SJSA1 (cell line): ENCODE measurements around the gene ALDH3A1. TPM values are rescaled to one million over a fixed set of nuclear protein-coding genes. Genes with fewer than 3 reads are reported as not detected.

ENCODE experiments used
- DNase-seq, 2 experiments: peaks; one replicate each; pipeline ENCODE4 v3.0.0-alpha.2; 2015 to 2020; ENCODE audit warnings: low spot score in 2 of 2, low read depth in 1 of 2
- H3K27ac ChIP-seq: fragments of 250-450 bp; sonication (Bioruptor Pico); 2 replicates; pipeline ENCODE4 v1.5.1; 2020; ENCODE audit warnings: mild to moderate bottlenecking, moderate library complexity
- H3K27me3 ChIP-seq: fragments of 250-450 bp; sonication (Bioruptor Pico); replicated peaks from 2 replicates; pipeline ENCODE4 v1.5.1; 2020; ENCODE audit warnings: mild to moderate bottlenecking, moderate library complexity
- H3K36me3 ChIP-seq: fragments of 250-450 bp; sonication (Bioruptor Pico); 2 replicates; pipeline ENCODE4 v1.5.1; 2020; ENCODE audit warnings: mild to moderate bottlenecking
- H3K4me1 ChIP-seq: fragments of 250-450 bp; sonication (Bioruptor Pico); replicated peaks from 2 replicates; pipeline ENCODE4 v1.6.1; 2021; ENCODE audit warnings: mild to moderate bottlenecking
- H3K4me3 ChIP-seq: fragments of 250-450 bp; sonication (Bioruptor Pico); 2 replicates; pipeline ENCODE4 v1.5.1; 2020; ENCODE audit warnings: mild to moderate bottlenecking
- H3K9me3 ChIP-seq: fragments of 250-450 bp; sonication (Bioruptor Pico); replicated peaks from 2 replicates; pipeline ENCODE4 v1.5.1; 2020; ENCODE audit warnings: mild to moderate bottlenecking
- total RNA-seq: library from RNA; depleted of rRNA; stranded (reverse); fragments of >200 nt; shearing (Covaris generic); gene quantifications from 2 replicates; pipeline ENCODE4 v1.2.3, GENCODE V29; 2014; rRNA removed

ALDH3A1 gene
- total RNA-seq: not detected in 2 replicates

GRCh38 chr17:19747829-19748806 is at the start of gene ALDH3A1:
TSS of gene ALDH3A1 (minus strand) at chr17:19748298. CDS start at chr17:19745129, 3,169 bp downstream.
- DNase-seq: no peak
- H3K9me3 ChIP-seq: no peaks in the 10 kb centered on the region
- no peak within 1 kb of the TSS for H3K4me3 ChIP-seq
- no peak within 1 kb of the TSS for H3K27ac ChIP-seq
- H3K36me3 ChIP-seq: no peaks in the 10 kb centered on the region
- H3K27me3 ChIP-seq: no peaks in the 10 kb centered on the region
- H3K4me1 ChIP-seq: peaks cover 9% of the 10 kb centered on the region

- H3K9me3 ChIP-seq: no peaks in the 10 kb centered on the region
- no peak for DNase-seq
- H3K4me3 ChIP-seq: no peak overlapping the region
- H3K4me1 ChIP-seq: no peaks in the 10 kb centered on the region
- H3K27ac ChIP-seq: no peak overlapping the region
- no peaks in the 10 kb centered on the region for H3K27me3 ChIP-seq
- H3K36me3 ChIP-seq: peaks cover 12% of the 10 kb centered on the region
Observed at GRCh38 chr17:19796457-19796856, 48.4 kb upstream of the ALDH3A1 start.

GRCh38 chr17:19791918-19792550 is 43.9 kb upstream of the ALDH3A1 start:
- Histone ChIP-seq H3K27me3 (no peaks in the 10 kb centered on the region), H3K27ac (no peak overlapping the region), H3K9me3 (no peaks in the 10 kb centered on the region), H3K36me3 (peaks cover 10% of the 10 kb centered on the region), H3K4me1 (no peaks in the 10 kb centered on the region), H3K4me3 (no peak overlapping the region)
- DNase-seq: no peak

- no peak for DNase-seq
- Histone ChIP-seq H3K9me3 (no peaks in the 10 kb centered on the region), H3K4me3 (no peak overlapping the region), H3K27ac (no peak overlapping the region), H3K36me3 (no peaks in the 10 kb centered on the region), H3K4me1 (no peaks in the 10 kb centered on the region), H3K27me3 (no peaks in the 10 kb centered on the region)
Observed at GRCh38 chr17:19787733-19788357, 39.7 kb upstream of the ALDH3A1 start.

- Histone ChIP-seq H3K27ac (no peak overlapping the region), H3K9me3 (no peaks in the 10 kb centered on the region), H3K4me1 (no peaks in the 10 kb centered on the region), H3K36me3 (no peaks in the 10 kb centered on the region), H3K4me3 (no peak overlapping the region), H3K27me3 (no peaks in the 10 kb centered on the region)
- DNase-seq: no peak
Observed at GRCh38 chr17:19785854-19786253, 37.8 kb upstream of the ALDH3A1 start.

- Histone ChIP-seq H3K4me1 (no peaks in the 10 kb centered on the region), H3K36me3 (peaks cover under 1% of the 10 kb centered on the region; the same call in 1 of the 2 replicates), H3K27me3 (no peaks in the 10 kb centered on the region), H3K4me3 (no peak overlapping the region), H3K27ac (no peak overlapping the region), H3K9me3 (no peaks in the 10 kb centered on the region)
- DNase-seq: no peak
Observed at GRCh38 chr17:19781488-19782458, 33.7 kb upstream of the ALDH3A1 start.

GRCh38 chr17:19780846-19781245 is 32.7 kb upstream of the ALDH3A1 start:
- no peak overlapping the region for H3K4me3 ChIP-seq
- no peaks in the 10 kb centered on the region for H3K4me1 ChIP-seq
- no peak for DNase-seq
- no peaks in the 10 kb centered on the region for H3K9me3 ChIP-seq
- H3K36me3 ChIP-seq: peaks cover 5% of the 10 kb centered on the region; the same call in 1 of the 2 replicates
- no peak overlapping the region for H3K27ac ChIP-seq
- no peaks in the 10 kb centered on the region for H3K27me3 ChIP-seq

- no peak overlapping the region for H3K4me3 ChIP-seq
- H3K4me1 ChIP-seq: no peaks in the 10 kb centered on the region
- H3K36me3 ChIP-seq: peaks cover 5% of the 10 kb centered on the region; the same call in 1 of the 2 replicates
- DNase-seq: no peak
- H3K27ac ChIP-seq: no peak overlapping the region
- no peaks in the 10 kb centered on the region for H3K9me3 ChIP-seq
- no peaks in the 10 kb centered on the region for H3K27me3 ChIP-seq
Observed at GRCh38 chr17:19773534-19773933, 25.4 kb upstream of the ALDH3A1 start.

- Histone ChIP-seq H3K27ac (no peak overlapping the region), H3K4me3 (no peak overlapping the region), H3K36me3 (peaks cover 5% of the 10 kb centered on the region; the same call in 1 of the 2 replicates), H3K4me1 (no peaks in the 10 kb centered on the region), H3K27me3 (no peaks in the 10 kb centered on the region), H3K9me3 (no peaks in the 10 kb centered on the region)
- peak in 1 of 2 experiments; percentile 8 for DNase-seq
Observed at GRCh38 chr17:19771971-19772630, 24.0 kb upstream of the ALDH3A1 start.

- no peaks in the 10 kb centered on the region for H3K36me3 ChIP-seq
- no peaks in the 10 kb centered on the region for H3K4me1 ChIP-seq
- H3K9me3 ChIP-seq: no peaks in the 10 kb centered on the region
- no peaks in the 10 kb centered on the region for H3K27me3 ChIP-seq
- H3K27ac ChIP-seq: no peak overlapping the region
- no peak overlapping the region for H3K4me3 ChIP-seq
- no peak for DNase-seq
Observed at GRCh38 chr17:19770985-19771735, 23.1 kb upstream of the ALDH3A1 start.

GRCh38 chr17:19769946-19770652 is 22.0 kb upstream of the ALDH3A1 start:
- no peak overlapping the region for H3K4me3 ChIP-seq
- H3K36me3 ChIP-seq: no peaks in the 10 kb centered on the region
- H3K27ac ChIP-seq: no peak overlapping the region
- no peaks in the 10 kb centered on the region for H3K9me3 ChIP-seq
- peak in 1 of 2 experiments; percentile 6 for DNase-seq
- no peaks in the 10 kb centered on the region for H3K27me3 ChIP-seq
- H3K4me1 ChIP-seq: no peaks in the 10 kb centered on the region
